GM19455 (cell line): ENCODE results near the gene TFF2.

Source experiments
- ATAC-seq: cut with Tn5 transposase; IDR thresholded peaks from one replicate; pipeline ENCODE4 v1.9.1; 2021; ENCODE audit not compliant: unreplicated experiment

TFF2 gene

GRCh38 chr21:42321231-42321630, 29.6 kb downstream of the TFF2 start:
- no peak for ATAC-seq

- ATAC-seq, result no peak
Observed at GRCh38 chr21:42320791-42321190, 30.0 kb downstream of the TFF2 start.

- ATAC-seq, result no peak
Observed at GRCh38 chr21:42319851-42320572, 30.8 kb downstream of the TFF2 start.

GRCh38 chr21:42319376-42319775, 31.4 kb downstream of the TFF2 start:
- ATAC-seq, result no peak

GRCh38 chr21:42317826-42318746, 32.7 kb downstream of the TFF2 start:
- ATAC-seq, result no peak

- no peak for ATAC-seq
Observed at GRCh38 chr21:42317341-42317741, 33.5 kb downstream of the TFF2 start.

GRCh38 chr21:42316891-42317290, 33.9 kb downstream of the TFF2 start:
- ATAC-seq, result no peak

- no peak for ATAC-seq
Observed at GRCh38 chr21:42315296-42315891, 35.4 kb downstream of the TFF2 start, which contains the start of gene TFF3. TFF3 (minus strand) TSS chr21:42315409; CDS start chr21:42315374, 35 bp downstream.

- ATAC-seq, result no peak
Observed at GRCh38 chr21:42314616-42315295, 36.0 kb downstream of the TFF2 start.

GRCh38 chr21:42313501-42313969, 37.3 kb downstream of the TFF2 start:
- no peak for ATAC-seq

- no peak for ATAC-seq
Observed at GRCh38 chr21:42312626-42313104, 38.1 kb downstream of the TFF2 start.

- no peak for ATAC-seq
Observed at GRCh38 chr21:42311816-42312625, 38.8 kb downstream of the TFF2 start.

- ATAC-seq, result no peak
Observed at GRCh38 chr21:42311160-42311559, 39.6 kb downstream of the TFF2 start.

- no peak for ATAC-seq
Observed at GRCh38 chr21:42310411-42311001, 40.3 kb downstream of the TFF2 start.

- no peak for ATAC-seq
Observed at GRCh38 chr21:42309753-42310213, 41.0 kb downstream of the TFF2 start.

GRCh38 chr21:42308914-42309752, 41.7 kb downstream of the TFF2 start:
- ATAC-seq, result no peak

- no peak for ATAC-seq
Observed at GRCh38 chr21:42308161-42308913, 42.5 kb downstream of the TFF2 start.

- ATAC-seq, result no peak
Observed at GRCh38 chr21:42307106-42307505, 43.7 kb downstream of the TFF2 start.
